Endometrial microvascular endothelial cells (primary cell): Measurements from ENCODE around the gene ABCC2. TPM values are rescaled to one million over a fixed set of nuclear protein-coding genes. Genes with fewer than 3 reads are reported as not detected.
"Not testable (repeated sequence)": the region's sequence is repeated elsewhere in the genome, so short reads cannot be mapped to it uniquely, and the experiment has no call there.

ENCODE experiments used
- in situ Hi-C: cut with HindIII; loops from 2 replicates; pipeline ENCODE4 v1.10.0; 2017; ENCODE audit warnings: low sequenced_read_pairs, low pct_unique_long_range_greater_than_20kb; ENCODE audit errors: inconsistent ontology term
- total RNA-seq: library from RNA; depleted of rRNA; stranded (reverse); fragments of >200 nt; gene quantifications from one replicate; pipeline ENCODE4 v1.2.3, GENCODE V29; 2015; ENCODE audit errors: inconsistent ontology term

Gene ABCC2
- 0.65 TPM for total RNA-seq

DNA sequence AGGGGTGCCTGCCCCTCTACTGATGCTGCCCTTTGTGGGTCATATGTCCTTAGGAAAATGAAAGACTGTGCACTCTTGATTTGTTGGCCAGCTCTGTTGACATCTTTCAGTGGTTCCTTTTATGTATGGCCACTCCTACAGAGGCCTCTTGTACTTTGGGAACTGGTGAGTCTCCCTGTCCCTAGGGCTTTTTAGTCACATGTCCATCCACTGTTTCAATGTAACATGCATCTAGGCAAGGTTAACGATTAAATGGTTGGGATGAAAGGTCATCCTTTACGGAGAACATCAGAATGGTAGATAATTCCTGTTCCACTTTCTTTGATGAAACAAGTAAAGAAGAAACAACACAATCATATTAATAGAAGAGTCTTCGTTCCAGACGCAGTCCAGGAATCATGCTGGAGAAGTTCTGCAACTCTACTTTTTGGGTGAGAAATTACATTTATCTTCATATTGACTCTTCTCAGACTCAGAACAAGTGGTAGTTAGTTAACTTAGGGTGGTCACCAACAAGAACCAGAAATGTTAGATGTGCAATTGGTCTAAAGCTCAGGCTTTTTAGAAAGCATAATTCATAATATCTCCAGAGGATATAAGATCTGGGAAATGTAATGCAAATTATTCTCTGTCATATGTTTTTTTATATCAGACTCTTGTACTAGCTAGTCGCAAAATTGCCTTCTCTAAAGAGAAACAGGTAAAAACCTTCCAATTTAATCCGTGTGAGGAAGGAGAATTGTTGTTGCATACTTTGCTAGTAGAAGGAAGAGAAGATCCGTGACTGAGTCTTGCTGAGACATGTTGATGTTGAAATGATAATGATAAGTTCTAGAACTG, at the start of gene ABCC2:
Gene ABCC2, plus strand, starts transcription at position 194 of the 840 bp plus-strand sequence. Its CDS starts 205 bp downstream, at position 399.
- in situ Hi-C loops = no loop called here

DNA sequence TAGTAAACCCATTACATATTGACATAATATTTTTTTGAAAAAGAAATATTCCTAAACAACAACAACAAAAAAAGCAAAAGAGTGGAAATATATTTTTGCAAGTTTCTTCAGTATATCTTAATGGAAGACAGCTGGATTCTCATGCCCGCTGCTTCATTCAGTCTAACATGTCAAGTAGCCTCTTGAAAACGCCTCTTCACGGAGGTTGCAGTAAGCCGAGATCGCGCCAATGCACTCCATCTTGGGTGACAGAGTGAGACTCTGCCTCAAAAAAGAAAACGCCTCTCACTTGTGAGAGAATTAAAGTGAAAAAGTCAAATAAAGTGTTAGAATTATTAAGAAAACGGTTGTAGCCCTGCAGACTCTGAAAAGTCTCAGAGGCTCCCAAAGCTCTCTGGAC, 49.1 kb upstream of the ABCC2 start:
- in situ Hi-C loops = no loop called here

DNA sequence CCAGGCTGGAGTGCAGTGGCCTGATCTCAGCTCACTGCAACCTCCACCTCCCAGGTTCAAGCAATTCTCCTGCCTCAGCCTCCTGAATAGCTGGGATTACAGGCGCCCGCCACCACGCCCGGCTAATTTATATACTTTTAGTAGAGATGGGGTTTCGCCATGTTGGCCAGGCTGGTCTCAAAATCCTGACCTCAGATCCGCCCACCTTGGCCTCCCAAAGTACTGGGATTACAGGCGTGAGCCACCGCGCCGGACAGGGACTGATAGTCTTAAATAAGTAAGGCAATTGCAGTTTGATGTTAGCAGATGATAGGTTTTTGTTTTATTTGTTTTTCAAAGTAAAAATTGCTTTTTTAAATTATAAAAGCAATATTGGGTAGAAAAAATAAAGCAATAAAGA, 48.3 kb upstream of the ABCC2 start:
- in situ Hi-C loops = not testable (repeated sequence)

DNA sequence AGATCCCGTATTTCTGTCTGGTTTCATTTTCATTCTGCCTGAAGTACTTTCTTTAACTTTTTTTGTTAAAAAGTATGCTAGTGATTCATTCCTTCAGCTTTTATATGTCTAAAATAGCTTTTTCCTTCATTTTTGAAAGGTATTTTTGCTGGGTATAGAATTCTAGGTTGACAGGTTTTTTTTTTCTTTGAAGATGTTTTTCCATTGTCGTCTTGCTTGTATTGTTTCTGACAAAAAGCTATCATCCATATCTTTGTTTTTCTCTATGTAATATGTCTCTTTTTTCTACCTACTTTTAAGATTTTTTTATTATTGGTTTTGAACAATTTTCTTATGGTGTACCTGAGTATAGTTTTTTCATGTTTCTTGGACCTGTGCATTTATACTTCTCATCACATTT, 42.2 kb upstream of the ABCC2 start:
- in situ Hi-C loops = no loop called here

DNA sequence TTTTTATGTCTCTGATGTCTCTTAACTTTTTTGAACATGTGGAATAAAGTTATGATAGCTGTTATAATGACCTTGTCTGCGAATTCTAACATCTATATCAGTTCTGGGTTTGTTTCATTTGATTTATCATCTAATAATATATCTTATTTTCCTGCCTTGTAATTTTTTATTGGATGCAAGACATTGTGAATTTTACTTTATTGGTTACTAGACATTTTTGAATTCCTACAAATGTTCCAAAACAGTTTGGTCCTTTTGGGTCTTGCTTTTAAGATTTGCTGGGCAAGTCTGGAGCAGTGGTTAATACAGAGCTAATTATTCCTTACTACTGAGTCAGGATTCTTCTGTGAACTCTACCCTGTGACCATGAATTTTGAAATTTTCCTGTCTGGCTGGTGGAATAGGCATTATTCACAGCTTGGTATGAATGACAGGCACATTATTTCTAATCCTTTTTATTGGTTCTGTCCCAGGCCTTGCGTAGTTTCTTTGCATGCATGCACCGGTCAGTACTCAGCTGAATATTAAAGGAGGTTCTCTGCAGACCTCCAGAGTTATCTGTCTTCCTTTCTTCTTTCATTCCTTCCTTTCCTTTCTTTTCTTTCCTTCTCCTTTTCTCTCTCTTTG, 41.4 kb upstream of the ABCC2 start:
- in situ Hi-C loops = no loop called here

DNA sequence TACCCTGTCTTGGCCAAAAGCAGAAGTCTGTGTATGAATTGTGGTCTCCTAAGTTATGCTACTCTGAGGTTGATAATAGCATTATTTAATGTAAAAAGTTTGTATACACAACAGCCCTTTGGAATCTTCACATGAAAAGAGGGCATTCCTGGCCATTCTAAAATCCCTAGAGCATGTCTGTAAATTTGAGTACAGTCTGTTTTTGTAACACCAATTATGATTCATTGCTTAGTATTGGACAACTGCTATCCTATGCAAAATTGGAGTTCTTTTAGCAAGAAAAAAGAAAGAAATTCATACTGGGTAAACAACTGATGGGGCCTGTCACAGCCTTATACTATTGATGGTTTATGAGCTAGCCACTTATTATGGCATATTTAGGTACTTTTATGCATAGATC, 40.2 kb upstream of the ABCC2 start:
- in situ Hi-C loops = no loop called here

DNA sequence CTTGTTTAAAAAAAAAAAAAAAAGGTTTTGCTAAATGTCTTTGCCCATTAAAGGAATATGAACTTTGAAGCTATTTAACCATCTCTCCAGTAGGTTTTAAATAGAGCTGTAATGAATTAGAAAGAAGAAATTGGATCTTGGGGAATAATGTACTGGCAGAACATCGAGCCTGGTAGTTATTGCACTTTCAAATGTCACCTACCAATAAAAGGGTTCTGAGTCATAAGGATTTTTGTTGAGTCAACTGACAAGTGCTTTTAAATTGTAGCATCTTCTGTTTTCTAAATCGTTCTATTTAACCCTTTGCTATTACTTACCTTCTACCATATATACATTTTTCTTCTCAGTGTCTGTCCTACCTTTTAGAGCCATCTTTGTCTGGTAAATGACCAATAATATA, 39.7 kb upstream of the ABCC2 start:
- in situ Hi-C loops = no loop called here

DNA sequence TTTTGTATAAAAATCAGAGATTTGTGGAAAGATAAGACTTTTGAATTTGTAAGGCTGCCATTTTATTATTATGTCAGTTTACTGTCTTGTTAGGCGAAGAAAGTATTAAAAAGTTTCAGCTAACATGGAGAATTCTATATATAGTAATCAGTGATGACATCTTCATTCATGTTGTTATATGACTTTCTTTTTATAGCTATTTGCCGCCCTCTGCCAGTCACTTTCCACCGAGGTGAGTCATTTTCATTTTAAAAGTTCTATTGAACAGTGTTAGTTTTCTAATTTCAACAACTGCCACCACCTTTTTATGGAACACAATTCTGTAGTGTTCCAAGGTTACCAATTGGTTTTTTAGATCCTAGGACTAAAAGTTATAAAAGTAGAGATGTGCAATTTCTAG, 38.6 kb upstream of the ABCC2 start:
- in situ Hi-C loops = no loop called here

DNA sequence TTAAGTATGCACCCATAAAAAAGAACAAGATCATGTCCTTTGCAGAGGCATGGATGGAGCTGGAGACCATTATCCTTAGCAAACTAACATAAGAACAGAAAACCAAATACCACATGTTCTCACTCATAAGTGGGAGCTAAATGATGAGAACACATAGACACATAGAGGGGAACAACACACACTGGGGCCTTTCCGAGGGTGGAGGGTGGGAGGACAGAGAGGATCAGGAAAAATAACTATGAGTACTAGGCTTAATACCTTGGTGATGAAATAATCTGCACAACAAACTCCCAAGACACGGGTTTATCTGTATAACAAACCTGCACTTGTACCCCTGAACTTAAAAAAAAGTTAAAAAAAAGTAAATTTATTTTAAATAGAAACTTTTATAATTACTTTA, 36.3 kb upstream of the ABCC2 start:
- in situ Hi-C loops = not testable (repeated sequence)

DNA sequence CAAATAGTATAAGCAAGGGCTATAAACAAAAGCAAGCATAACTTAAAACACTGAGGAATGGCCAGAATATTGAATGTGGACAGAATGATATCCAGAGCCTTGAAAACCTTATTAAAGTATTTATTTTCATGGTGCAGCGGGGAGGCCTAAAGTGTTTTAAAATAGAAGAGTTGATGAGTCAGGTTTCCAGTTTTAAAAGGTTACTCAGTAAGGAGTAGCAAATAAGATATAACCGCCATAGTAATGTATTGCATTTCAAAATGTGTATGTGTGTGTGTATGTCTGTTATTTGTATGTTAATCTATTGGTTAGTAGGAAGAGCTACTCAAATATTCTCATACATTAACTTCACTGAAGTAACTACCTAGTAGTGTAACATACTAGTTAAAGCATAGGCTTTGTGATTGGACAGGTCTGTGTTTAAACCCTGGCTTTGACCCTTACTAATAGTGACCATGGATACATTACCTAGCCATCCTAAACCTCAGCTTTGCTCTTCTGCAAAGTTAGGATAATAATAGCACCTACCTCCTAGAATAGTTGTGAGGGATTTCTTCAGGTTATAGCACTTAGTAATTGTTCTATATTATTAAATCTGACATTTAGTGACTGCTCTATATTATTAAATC, 33.5 kb upstream of the ABCC2 start:
- in situ Hi-C loops = no loop called here

DNA sequence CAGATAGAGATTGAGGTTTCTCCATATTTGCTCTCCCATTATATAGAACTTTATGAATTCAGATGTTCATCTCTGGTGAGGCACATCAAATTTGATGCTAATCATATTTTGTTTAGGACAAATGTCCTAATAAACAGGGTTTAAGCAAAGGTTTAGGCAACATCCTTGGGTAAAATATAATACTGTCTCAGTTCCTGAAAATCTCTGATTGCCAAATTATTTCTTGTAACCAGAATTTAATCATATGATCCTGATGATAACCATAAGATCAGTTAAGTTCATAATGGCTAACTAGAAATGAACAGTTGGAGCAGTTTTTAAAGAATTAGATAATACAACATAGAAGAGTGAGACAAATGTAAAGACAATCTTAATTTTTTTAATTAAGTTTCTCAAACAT, 31.8 kb upstream of the ABCC2 start:
- in situ Hi-C loops = no loop called here

DNA sequence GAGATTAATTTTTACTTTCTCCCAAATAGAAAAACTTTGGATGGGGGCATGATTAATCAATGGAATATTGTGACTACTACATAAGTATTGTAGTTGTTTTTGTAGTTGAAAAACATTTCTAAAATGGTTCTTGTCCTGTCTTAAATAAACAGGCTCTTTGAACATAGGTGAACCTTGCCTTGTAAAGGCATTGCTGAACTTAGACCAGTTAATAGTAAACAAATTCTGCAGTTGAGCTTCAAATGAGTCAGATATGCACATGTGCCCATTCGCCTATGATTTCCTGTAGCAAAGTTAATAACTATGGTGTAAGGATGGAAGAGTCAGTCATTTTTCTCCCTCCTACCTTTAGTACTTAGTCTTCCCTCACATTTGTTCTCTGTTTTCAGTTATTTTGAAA, 27.8 kb upstream of the ABCC2 start:
- in situ Hi-C loops = no loop called here

DNA sequence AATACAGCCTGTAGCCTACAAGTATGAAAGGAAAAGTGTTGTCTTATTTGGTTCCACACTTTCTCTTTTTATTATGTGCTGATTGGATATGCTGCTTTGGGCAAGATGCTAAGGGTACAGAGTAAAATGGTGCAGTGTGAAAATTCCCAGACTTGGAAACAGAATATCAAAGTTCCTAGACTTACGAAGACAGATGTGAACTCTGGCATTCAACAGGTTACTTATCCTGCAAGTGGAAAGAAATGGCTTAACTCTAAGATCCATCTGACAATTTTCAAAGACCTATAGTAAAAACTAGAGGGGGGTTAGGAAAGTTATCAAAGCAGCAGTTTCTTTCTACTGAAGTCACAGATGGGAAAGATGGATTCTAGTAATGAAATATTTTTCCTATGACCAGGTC, 26.3 kb upstream of the ABCC2 start:
- in situ Hi-C loops = no loop called here

DNA sequence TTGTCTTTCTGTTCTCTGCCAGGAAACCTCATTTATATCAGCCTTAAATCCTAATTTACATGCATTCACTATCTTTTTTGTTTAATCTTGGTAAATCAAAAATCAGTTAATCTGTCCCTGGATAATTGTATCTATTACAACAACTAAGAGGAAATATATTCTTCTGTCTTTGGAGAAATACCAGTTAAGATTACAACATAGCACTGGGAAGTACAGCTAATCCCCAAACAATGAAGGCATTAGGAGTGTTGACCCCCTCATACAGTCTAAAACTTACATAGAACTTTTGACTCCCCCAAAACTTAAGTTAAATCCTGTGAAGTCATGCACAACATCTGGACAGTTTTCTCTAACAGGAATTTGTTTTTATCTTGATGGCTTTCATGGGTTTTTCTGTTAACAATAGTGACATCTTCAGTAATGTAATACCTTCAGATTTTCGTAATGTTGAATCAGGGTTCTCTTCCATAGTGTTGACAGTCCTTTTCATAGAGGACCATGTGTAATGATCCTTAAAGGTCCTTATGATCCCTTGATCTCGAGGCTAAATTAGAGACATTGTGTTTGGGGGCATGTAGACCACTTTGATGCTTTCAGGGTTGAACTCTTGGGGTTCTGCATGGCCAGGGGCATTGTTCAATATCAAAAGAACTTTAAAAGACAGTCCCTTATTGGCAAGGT, 24.1 kb upstream of the ABCC2 start:
- in situ Hi-C loops = no loop called here

DNA sequence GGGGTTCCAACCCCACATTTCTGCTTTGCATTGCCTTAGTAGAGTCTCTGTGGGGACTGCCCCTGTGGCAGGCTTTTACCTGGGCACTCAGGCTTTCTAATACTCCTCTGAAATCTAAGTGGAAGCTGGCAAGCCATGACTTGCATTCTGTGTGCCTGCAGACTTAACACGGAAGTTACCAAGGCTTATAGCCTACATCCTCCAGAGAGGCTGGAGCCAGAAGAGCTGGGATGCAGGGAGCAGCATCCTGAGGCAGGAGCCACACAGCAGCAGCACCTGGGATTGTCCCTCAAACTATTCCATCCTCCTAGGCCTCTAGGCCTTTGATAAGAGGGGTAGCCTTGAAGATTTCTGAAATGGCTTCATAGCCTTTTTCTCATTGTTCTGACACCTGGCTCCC, 22.1 kb upstream of the ABCC2 start:
- in situ Hi-C loops = no loop called here

DNA sequence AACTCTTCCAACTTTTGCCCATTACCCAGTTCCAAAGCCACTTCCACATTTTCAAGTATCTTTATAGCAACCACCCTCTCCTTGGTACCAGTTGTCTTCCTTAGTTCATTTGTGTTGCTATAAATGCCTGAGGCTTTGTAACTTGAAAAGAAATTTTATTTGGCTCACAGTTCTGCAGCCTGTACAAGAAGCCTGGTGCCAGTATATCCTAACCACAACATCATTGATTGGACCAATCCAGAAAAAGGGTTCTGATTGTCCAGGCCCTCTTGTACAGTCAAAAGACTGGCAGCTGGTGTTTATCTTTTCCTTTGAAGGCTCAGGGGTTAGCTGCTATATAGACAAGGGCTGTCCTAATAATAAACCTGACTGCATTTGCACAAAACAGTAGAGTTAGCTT, 21.1 kb upstream of the ABCC2 start:
- in situ Hi-C loops = no loop called here

DNA sequence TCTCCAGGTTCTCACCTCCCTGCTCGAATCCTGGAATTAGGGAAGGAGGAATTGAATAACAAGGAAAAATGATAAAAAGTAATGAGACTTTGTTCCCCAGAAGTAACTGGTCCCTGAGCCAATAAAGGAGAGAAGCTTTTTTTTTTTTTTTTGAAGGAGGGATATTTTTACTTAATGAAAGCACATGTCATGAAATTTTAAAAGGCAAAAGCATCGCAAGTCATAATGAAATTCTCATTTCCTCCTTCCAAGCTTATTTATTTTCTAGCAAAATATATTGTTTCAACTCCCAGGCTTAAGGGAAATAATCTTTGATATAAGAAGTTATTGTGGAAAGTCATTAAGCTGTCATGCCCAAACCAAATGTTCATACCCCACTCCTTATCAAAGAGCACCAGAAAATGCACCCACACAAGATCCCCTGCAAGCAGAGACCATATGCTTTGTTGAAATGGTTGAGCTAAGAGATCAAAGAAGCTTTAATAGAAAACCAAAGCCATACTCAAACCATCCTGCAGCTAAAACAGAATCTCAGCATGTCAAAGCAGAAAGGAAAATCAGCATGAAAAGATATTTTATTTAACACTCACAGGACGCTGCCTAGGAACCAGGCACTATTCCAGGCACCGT, 16.7 kb upstream of the ABCC2 start:
- in situ Hi-C loops = no loop called here

DNA sequence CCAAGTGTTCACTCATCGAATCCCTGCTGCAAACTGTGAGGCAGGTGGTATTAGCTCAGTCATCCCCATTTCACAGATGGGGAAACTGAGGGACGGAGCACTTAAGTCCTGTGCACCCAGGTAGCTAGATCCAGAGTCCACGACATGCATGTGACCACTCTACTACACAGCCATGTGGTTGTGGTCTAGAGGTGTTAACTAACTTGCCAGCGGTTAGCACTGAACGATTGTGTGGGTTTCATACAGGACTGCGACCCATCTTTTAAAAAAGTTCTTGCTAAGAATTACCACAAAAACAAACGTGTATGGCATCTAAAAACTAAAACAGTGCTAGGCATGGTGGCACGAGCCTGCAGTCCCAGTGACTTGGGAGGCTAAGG, 16.1 kb upstream of the ABCC2 start:
- in situ Hi-C loops = no loop called here

DNA sequence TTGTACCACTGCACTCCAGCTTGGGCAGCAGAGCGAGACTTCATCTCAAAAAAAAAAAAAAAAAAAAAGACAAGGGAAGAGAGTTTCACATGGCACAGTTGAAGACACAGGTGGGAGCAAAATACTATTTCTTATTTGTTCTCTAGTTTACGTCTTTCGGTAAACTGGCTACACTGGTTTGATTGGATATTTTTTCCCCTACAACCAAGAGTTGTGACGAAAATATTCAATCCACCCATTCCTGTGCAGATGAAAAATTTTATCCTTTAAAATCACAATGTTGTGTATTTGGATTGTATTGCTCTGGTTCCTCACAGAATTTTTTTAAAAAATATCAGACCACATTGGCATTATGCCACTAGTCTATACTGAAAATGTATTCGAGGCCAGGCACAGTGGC, 14.5 kb upstream of the ABCC2 start:
- in situ Hi-C loops = no loop called here
